ENCODE results near the gene NAP1L4.

The NAP1L4 gene

GRCh38 chr11:2992234-2992996, at the start of gene NAP1L4:
Gene NAP1L4 (minus strand): TSS chr11:2992329. CDS start chr11:2979220, 13,109 bp downstream.
- Histone ChIP-seq H3K4me3 (ENCODE audit: low read depth, low read length) (peak within 1 kb of the TSS; percentile 89), H3K27me3 (replicated peaks) (no peaks in the 10 kb centered on the region), H3K27ac (peak within 1 kb of the TSS; percentile 67), H3K36me3 (replicated peaks) (no peaks in the 10 kb centered on the region)
- in situ Hi-C loops (cut with HindIII; ENCODE audit: low pct_ligation_motif_present, low sequenced_read_pairs), result no loop called here
- peak; percentile 91 for DNase-seq
- TF ChIP-seq, protein P1, sequence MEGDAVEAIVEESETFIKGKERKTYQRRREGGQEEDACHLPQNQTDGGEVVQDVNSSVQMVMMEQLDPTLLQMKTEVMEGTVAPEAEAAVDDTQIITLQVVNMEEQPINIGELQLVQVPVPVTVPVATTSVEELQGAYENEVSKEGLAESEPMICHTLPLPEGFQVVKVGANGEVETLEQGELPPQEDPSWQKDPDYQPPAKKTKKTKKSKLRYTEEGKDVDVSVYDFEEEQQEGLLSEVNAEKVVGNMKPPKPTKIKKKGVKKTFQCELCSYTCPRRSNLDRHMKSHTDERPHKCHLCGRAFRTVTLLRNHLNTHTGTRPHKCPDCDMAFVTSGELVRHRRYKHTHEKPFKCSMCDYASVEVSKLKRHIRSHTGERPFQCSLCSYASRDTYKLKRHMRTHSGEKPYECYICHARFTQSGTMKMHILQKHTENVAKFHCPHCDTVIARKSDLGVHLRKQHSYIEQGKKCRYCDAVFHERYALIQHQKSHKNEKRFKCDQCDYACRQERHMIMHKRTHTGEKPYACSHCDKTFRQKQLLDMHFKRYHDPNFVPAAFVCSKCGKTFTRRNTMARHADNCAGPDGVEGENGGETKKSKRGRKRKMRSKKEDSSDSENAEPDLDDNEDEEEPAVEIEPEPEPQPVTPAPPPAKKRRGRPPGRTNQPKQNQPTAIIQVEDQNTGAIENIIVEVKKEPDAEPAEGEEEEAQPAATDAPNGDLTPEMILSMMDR (IDR thresholded peaks at IDR 0.05; ENCODE audit: low read depth, low read length, missing control alignments), result no peak

- DNase-seq, result no peak
- H3K27me3 ChIP-seq (replicated peaks), result no peaks in the 10 kb centered on the region
- H3K27ac ChIP-seq, result no peak overlapping the region
- no peak overlapping the region for H3K4me3 ChIP-seq (ENCODE audit: low read depth, low read length)
- in situ Hi-C loops (cut with HindIII; ENCODE audit: low pct_ligation_motif_present, low sequenced_read_pairs), result no loop called here
- peaks cover 52% of the 10 kb centered on the region for H3K36me3 ChIP-seq (replicated peaks)
- TF ChIP-seq, protein P1 (IDR thresholded peaks at IDR 0.05; ENCODE audit: low read depth, low read length, missing control alignments), result no peak
These were observed 48.8 kb upstream of the NAP1L4 start for GRCh38 chr11:3040881-3041280.

DNA sequence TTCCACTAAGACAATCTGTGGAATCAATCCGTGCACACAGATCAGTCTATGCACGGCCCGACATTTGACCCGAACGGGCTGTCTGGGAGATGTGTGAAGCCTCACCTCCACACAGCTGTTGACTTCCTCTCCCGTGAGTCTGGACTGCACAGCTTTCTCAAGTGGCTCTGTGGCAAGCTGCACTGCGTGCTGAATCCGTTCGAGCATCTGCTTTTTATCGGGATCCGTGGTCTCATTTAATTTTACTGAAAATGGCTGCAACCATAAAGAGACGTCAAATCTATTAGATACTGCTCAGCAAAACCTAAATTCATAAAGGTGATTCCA, 45.8 kb upstream of the NAP1L4 start:
- Histone ChIP-seq H3K27ac (no peak overlapping the region), H3K27me3 (replicated peaks) (no peaks in the 10 kb centered on the region), H3K36me3 (replicated peaks) (peaks cover 59% of the 10 kb centered on the region), H3K4me3 (ENCODE audit: low read depth, low read length) (no peak overlapping the region)
- TF ChIP-seq, protein P1 (IDR thresholded peaks at IDR 0.05; ENCODE audit: low read depth, low read length, missing control alignments), result no peak
- DNase-seq, result no peak
- in situ Hi-C loops (cut with HindIII; ENCODE audit: low pct_ligation_motif_present, low sequenced_read_pairs), result no loop called here

- no peak overlapping the region for H3K4me3 ChIP-seq (ENCODE audit: low read depth, low read length)
- H3K27me3 ChIP-seq (replicated peaks), result no peaks in the 10 kb centered on the region
- DNase-seq, result peak; percentile 63
- TF ChIP-seq, protein P1 (IDR thresholded peaks at IDR 0.05; ENCODE audit: low read depth, low read length, missing control alignments), result peak; percentile 84
- in situ Hi-C loops (cut with HindIII; ENCODE audit: low pct_ligation_motif_present, low sequenced_read_pairs), result no loop called here
- H3K36me3 ChIP-seq (replicated peaks), result peaks cover 64% of the 10 kb centered on the region
- no peak overlapping the region for H3K27ac ChIP-seq
These were observed 45.2 kb upstream of the NAP1L4 start for GRCh38 chr11:3037040-3037944.

DNA sequence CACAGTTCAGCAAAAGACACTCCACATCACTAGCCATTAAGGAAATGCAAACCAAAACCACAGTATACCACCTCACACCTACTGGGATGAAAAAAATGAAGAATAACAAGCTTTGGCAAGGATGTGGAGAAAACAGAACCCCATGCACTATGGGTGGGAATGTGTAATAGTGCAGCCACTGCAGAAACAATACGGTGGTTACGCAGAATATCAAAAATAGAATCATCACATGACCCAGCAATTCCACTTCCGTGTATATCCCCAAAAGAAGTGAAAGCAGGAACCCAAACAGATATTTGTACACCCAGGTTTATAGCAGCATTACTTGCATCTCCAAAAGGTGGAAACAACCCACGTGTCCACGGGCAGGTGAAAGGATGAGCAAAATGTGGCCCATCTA, 44.3 kb upstream of the NAP1L4 start:
- in situ Hi-C loops (cut with HindIII; ENCODE audit: low pct_ligation_motif_present, low sequenced_read_pairs), result no loop called here
- no peaks in the 10 kb centered on the region for H3K27me3 ChIP-seq (replicated peaks)
- DNase-seq, result no peak
- H3K4me3 ChIP-seq (ENCODE audit: low read depth, low read length), result no peak overlapping the region
- H3K36me3 ChIP-seq (replicated peaks), result peaks cover 57% of the 10 kb centered on the region
- no peak overlapping the region for H3K27ac ChIP-seq
- TF ChIP-seq, protein P1 (IDR thresholded peaks at IDR 0.05; ENCODE audit: low read depth, low read length, missing control alignments), result no peak
